IMR-90 (cell line): ENCODE measurements around the gene TIE1. TPM values are rescaled to one million over a fixed set of nuclear protein-coding genes. Genes with fewer than 3 reads are reported as not detected.

Experiments
- ATAC-seq: fragments of 200-7000 bp; cut with Tn5 transposase; 2 replicates; pipeline ENCODE4 v1.9.1; 2020; ENCODE audit warnings: low read depth, mild to moderate bottlenecking, moderate library complexity
- BruUV-seq: library from RNA; stranded (reverse); fragments of 400-500 nt; replicated peaks from 2 replicates; lab custom pipeline; 2021; lab: Mats Ljungman, UMichigan
- CTCF ChIA-PET: fragments of 300-600 bp; formaldehyde crosslinking; extraction: SDS; loops from one replicate; lab custom pipeline; 2021; ENCODE audit warnings: antibody characterized with exemption; lab: Yijun Ruan, JAX
- POLR2A ChIA-PET: fragments of 300-600 bp; sonication (Branson Sonifier 250); formaldehyde crosslinking; loops from one replicate; lab custom pipeline; 2022; ENCODE audit warnings: antibody characterized with exemption; ENCODE audit not compliant: unreplicated experiment; lab: Charles Lee
- DNase-seq: peaks from one replicate; pipeline ENCODE4 v3.0.0; 2013
- H2AFZ ChIP-seq: replicated peaks from 2 replicates; pipeline ENCODE3; 2013; ENCODE audit warnings: low read length, mild to moderate bottlenecking; ENCODE audit not compliant: poor library complexity
- H2AK5ac ChIP-seq: 2 replicates; pipeline ENCODE4 v1.6.1; 2013; ENCODE audit warnings: low read depth, low read length, inconsistent platforms
- H2AK9ac ChIP-seq: replicated peaks from 2 replicates; pipeline ENCODE3; 2013; ENCODE audit warnings: mild to moderate bottlenecking, low read depth, low read length, moderate library complexity; ENCODE audit not compliant: poor library complexity
- H2BK120ac ChIP-seq: 2 replicates; pipeline ENCODE4 v1.6.1; 2013; ENCODE audit warnings: low read depth, low read length, inconsistent platforms
- H2BK15ac ChIP-seq: 3 replicates; pipeline ENCODE4 v1.6.1; 2013; ENCODE audit warnings: low read depth, low read length, inconsistent platforms
- H2BK20ac ChIP-seq: 2 replicates; pipeline ENCODE4 v1.6.1; 2013; ENCODE audit warnings: low read depth, mild to moderate bottlenecking, inconsistent platforms, low read length, moderate library complexity
- H2BK5ac ChIP-seq: 2 replicates; pipeline ENCODE4 v1.6.1; 2013; ENCODE audit warnings: mild to moderate bottlenecking, low read depth, low read length, inconsistent platforms; ENCODE audit not compliant: poor library complexity, severe bottlenecking
- H3K14ac ChIP-seq: replicated peaks from 2 replicates; pipeline ENCODE4 v1.6.1; 2013; ENCODE audit warnings: low read depth, low read length, inconsistent platforms
- H3K18ac ChIP-seq: 2 replicates; pipeline ENCODE4 v1.6.1; 2013; ENCODE audit warnings: low read depth, low read length, control low read depth
- H3K23ac ChIP-seq: 2 replicates; pipeline ENCODE4 v1.6.1; 2013; ENCODE audit warnings: low read depth, low read length, inconsistent platforms
- H3K27ac ChIP-seq: 2 replicates; pipeline ENCODE4 v1.5.1; 2013; ENCODE audit warnings: mild to moderate bottlenecking, control low read depth, low read length; ENCODE audit not compliant: insufficient read depth
- H3K27me3 ChIP-seq: 2 replicates; pipeline ENCODE4 v1.6.1; 2013; ENCODE audit warnings: low read length; ENCODE audit not compliant: control insufficient read depth, insufficient read depth
- H3K36me3 ChIP-seq: 2 replicates; pipeline ENCODE4 v1.6.1; 2013; ENCODE audit warnings: low read length, mixed read lengths; ENCODE audit not compliant: control insufficient read depth, insufficient read depth
- H3K4ac ChIP-seq: 2 replicates; pipeline ENCODE4 v1.6.1; 2013; ENCODE audit warnings: low read depth, low read length, inconsistent platforms
- H3K4me1 ChIP-seq: 2 replicates; pipeline ENCODE4 v1.6.1; 2013; ENCODE audit warnings: low read length, mixed read lengths; ENCODE audit not compliant: control insufficient read depth, insufficient read depth
- H3K4me2 ChIP-seq: 2 replicates; pipeline ENCODE4 v1.6.1; 2013; ENCODE audit warnings: low read depth, mild to moderate bottlenecking, control low read depth, low read length, moderate library complexity
- H3K4me3 ChIP-seq: 2 replicates; pipeline ENCODE4 v1.5.1; 2013; ENCODE audit warnings: low read depth, mild to moderate bottlenecking, control low read depth, low read length, moderate library complexity; ENCODE audit not compliant: insufficient read depth
- H3K56ac ChIP-seq: 2 replicates; pipeline ENCODE4 v1.6.1; 2013; ENCODE audit warnings: low read length, inconsistent platforms; ENCODE audit not compliant: insufficient read depth; ENCODE audit errors: extremely low read depth
- H3K79me1 ChIP-seq, 2 experiments: 2 replicates each; pipeline ENCODE4 v1.6.1; 2013; ENCODE audit warnings: low read length in 2 of 2, inconsistent platforms in 1 of 2, low read depth in 1 of 2
- H3K9ac ChIP-seq: 2 replicates; pipeline ENCODE4 v1.6.1; 2013; ENCODE audit warnings: low read depth, low read length, control low read depth
- H3K9me1 ChIP-seq: 2 replicates; pipeline ENCODE4 v1.6.1; 2013; ENCODE audit warnings: low read length, inconsistent platforms; ENCODE audit not compliant: insufficient read depth
- H3K9me3 ChIP-seq: 2 replicates; pipeline ENCODE4 v1.6.1; 2013; ENCODE audit warnings: low read length; ENCODE audit not compliant: control insufficient read depth, insufficient read depth
- H4K20me1 ChIP-seq: 2 replicates; pipeline ENCODE4 v1.6.1; 2013; ENCODE audit warnings: low read length, inconsistent platforms; ENCODE audit not compliant: insufficient read depth
- H4K5ac ChIP-seq: 2 replicates; pipeline ENCODE4 v1.6.1; 2013; ENCODE audit warnings: mild to moderate bottlenecking, low read depth, low read length, control low read depth
- H4K8ac ChIP-seq, 2 experiments: 2 replicates each; pipeline ENCODE4 v1.6.1; 2013; ENCODE audit warnings: low read depth in 2 of 2, low read length in 2 of 2, control low read depth in 1 of 2, inconsistent platforms in 1 of 2
- H4K91ac ChIP-seq: 2 replicates; pipeline ENCODE4 v1.6.1; 2013; ENCODE audit warnings: low read depth, low read length, inconsistent platforms; ENCODE audit not compliant: insufficient read depth
- BHLHE40 ChIP-seq: fragments of 150-350 bp; IDR thresholded peaks from 2 replicates; pipeline ENCODE4 v1.6.1; 2016; ENCODE audit warnings: mild to moderate bottlenecking, low read depth, low read length
- CEBPB ChIP-seq: IDR thresholded peaks from 2 replicates; pipeline ENCODE4 v1.6.1; 2012; ENCODE audit warnings: low read depth, low read length, improper control_type of control experiment
- CHD1 ChIP-seq: IDR thresholded peaks from 2 replicates; pipeline ENCODE4 v1.6.1; 2012; ENCODE audit warnings: low read depth, low read length, improper control_type of control experiment
- ELK1 ChIP-seq: fragments of 150-350 bp; IDR thresholded peaks from 2 replicates; pipeline ENCODE4 v1.6.1; 2016; ENCODE audit warnings: low read depth, mild to moderate bottlenecking, low read length, moderate library complexity, borderline replicate concordance
- FOS ChIP-seq: fragments of 150-350 bp; IDR thresholded peaks from 2 replicates; pipeline ENCODE4 v1.6.1; 2016; ENCODE audit warnings: low read depth, low read length
- MAFK ChIP-seq: IDR thresholded peaks from 2 replicates; pipeline ENCODE4 v1.6.1; 2012; ENCODE audit warnings: low read depth, low read length, improper control_type of control experiment
- MAZ ChIP-seq: IDR thresholded peaks from 2 replicates; pipeline ENCODE4 v1.6.1; 2012; ENCODE audit warnings: low read depth, mild to moderate bottlenecking, low read length, improper control_type of control experiment, moderate library complexity, borderline replicate concordance
- MXI1 ChIP-seq: IDR thresholded peaks from 2 replicates; pipeline ENCODE4 v1.6.1; 2012; ENCODE audit warnings: low read depth, mild to moderate bottlenecking, low read length, moderate library complexity, borderline replicate concordance
- NFE2L2 ChIP-seq: fragments of 150-350 bp; IDR thresholded peaks from 2 replicates; pipeline ENCODE4 v1.6.1; 2016; ENCODE audit warnings: low read depth, mild to moderate bottlenecking, low read length
- POLR2A ChIP-seq: IDR thresholded peaks from 2 replicates; pipeline ENCODE4 v1.6.1; 2012; ENCODE audit warnings: mild to moderate bottlenecking, low read depth, low read length
- RAD21 ChIP-seq: IDR thresholded peaks from 2 replicates; pipeline ENCODE4 v1.6.1; 2012; ENCODE audit warnings: low read length, improper control_type of control experiment
- RCOR1 ChIP-seq: IDR thresholded peaks from 2 replicates; pipeline ENCODE4 v1.6.1; 2012; ENCODE audit warnings: mild to moderate bottlenecking, low read length, improper control_type of control experiment; ENCODE audit not compliant: insufficient replicate concordance
- RFX5 ChIP-seq: IDR thresholded peaks from 2 replicates; pipeline ENCODE4 v1.8.0; 2012; ENCODE audit warnings: low read depth, mild to moderate bottlenecking, low read length, moderate library complexity
- SMC3 ChIP-seq: fragments of 150-350 bp; IDR thresholded peaks from 2 replicates; pipeline ENCODE4 v1.6.1; 2016; ENCODE audit warnings: low read depth, mild to moderate bottlenecking, antibody characterized with exemption, low read length, moderate library complexity
- USF2 ChIP-seq: fragments of 150-350 bp; IDR thresholded peaks from 2 replicates; pipeline ENCODE4 v1.6.1; 2017; ENCODE audit warnings: mild to moderate bottlenecking, antibody characterized with exemption, low read length, low read depth
- WGBS, 2 experiments: methylation state at CpG; one replicate each; pipeline versions ENCODE4 v1.1.5 to v1.1.7; 2013; ENCODE audit warnings: missing lambda C conversion rate in 2 of 2; ENCODE audit not compliant: insufficient read length in 1 of 2; ENCODE audit errors: extremely low coverage in 2 of 2; 5-methylcytosine and 5-hydroxymethylcytosine counted together
- dilution Hi-C: fragments of 300-500 bp; cut with HindIII; formaldehyde crosslinking; loops from one replicate; pipeline ENCODE4 v1.14.3; 2018; ENCODE audit warnings: low sequenced_read_pairs; ENCODE audit not compliant: unreplicated experiment
- in situ Hi-C: fragments of 300-500 bp; cut with MboI; formaldehyde crosslinking; loops from 3 replicates; pipeline ENCODE4 v1.14.3; 2019; ENCODE audit warnings: low sequenced_read_pairs, inconsistent platforms, mixed read lengths
- intact Hi-C: fragments of 100-400 bp; cut with micrococcal nuclease; formaldehyde crosslinking; loops from 2 replicates; pipeline ENCODE4 v1.10.0; 2022
- polyA plus RNA-seq, 3 experiments: library from polyadenylated mRNA; depleted of rRNA; stranded (reverse); fragments of >200 nt; gene quantifications; 2 replicates each; pipeline ENCODE4 v1.2.3, GENCODE V29; 2012; ENCODE audit warnings: low replicate concordance in 1 of 3
- total RNA-seq: library from RNA; depleted of rRNA; stranded (reverse); fragments of >200 nt; gene quantifications from 2 replicates; pipeline ENCODE4 v1.2.3, GENCODE V29; 2012
- TF ChIP-seq, protein P1 (sequence below): conservative IDR thresholded peaks from 2 replicates; pipeline ENCODE4 v1.5.1; 2012; ENCODE audit warnings: mild to moderate bottlenecking, low read depth, low read length, improper control_type of control experiment

TIE1 gene
- total and polyA plus RNA-seq, 2 of the 4 experiments (the other 2 are of a cell fraction), result 2.3 to 7.5 TPM

DNA sequence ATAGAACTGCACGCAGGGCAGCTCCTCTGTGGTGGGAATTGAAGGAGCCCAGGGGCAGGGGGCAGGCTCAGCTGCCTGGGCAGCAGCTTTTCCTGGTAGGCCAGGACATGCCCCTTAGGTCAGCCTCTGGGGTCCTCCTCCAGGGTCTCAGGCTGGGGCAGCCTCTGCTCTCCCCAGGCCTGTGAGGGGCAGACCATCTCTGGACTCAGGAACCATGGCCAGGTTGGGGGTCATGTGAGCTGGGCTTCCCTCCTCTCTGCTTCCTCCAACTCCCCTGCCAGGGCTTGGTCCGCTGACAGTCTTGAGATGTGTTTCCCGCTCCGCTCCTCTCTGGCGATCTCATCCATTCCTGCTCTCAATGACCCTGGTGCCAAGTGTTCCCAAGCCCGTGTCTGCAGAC, 21.1 kb upstream of the TIE1 start:
- ATAC-seq (no peak), DNase-seq (no peak)
- no peak overlapping the region for H3K4ac ChIP-seq
- ChIA-PET POLR2A (no interaction called here), CTCF (interaction anchor here (1.1 kb wide), 1 partner anchor 15 kb away, joined by 3 read pairs; no protein-coding TSS in a partner anchor)
- H3K18ac ChIP-seq, result no peak overlapping the region
- intact Hi-C loops (no loop called here), in situ Hi-C loops (no loop called here), dilution Hi-C loops (no loop called here)
- BruUV-seq, result no TSS peak
- no peak overlapping the region for H2BK15ac ChIP-seq
- H3K79me1 ChIP-seq, result no peaks in the 10 kb centered on the region
- H2AK5ac ChIP-seq, result no peak overlapping the region
- no peak overlapping the region for H3K9ac ChIP-seq
- no peaks in the 10 kb centered on the region; the same call in 1 of the 2 replicates for H3K9me1 ChIP-seq
- H3K4me3 ChIP-seq, result no peak overlapping the region
- no peak overlapping the region for H4K5ac ChIP-seq
- no peak overlapping the region for H2BK120ac ChIP-seq
- H3K4me2 ChIP-seq, result no peak overlapping the region
- H3K23ac ChIP-seq, result no peak overlapping the region
- peaks cover 25% of the 10 kb centered on the region for H3K27me3 ChIP-seq
- H2BK5ac ChIP-seq, result no peak overlapping the region
- H3K14ac ChIP-seq, result no peak overlapping the region
- H3K9me3 ChIP-seq, result no peaks in the 10 kb centered on the region
- no peak overlapping the region for H4K91ac ChIP-seq
- H3K4me1 ChIP-seq, result no peaks in the 10 kb centered on the region
- WGBS, 2 experiments, result 82% methylated on average over 4 of the region's 6 CpGs; no CpG with 5 or more reads in 1 of the 2 experiments
- H3K27ac ChIP-seq, result no peak overlapping the region
- no peak overlapping the region for H4K8ac ChIP-seq
- H2BK20ac ChIP-seq, result no peak overlapping the region
- H2AK9ac ChIP-seq, result peak overlapping the region; percentile 39
- no peak for TF ChIP-seq ELK1
- TF ChIP-seq CHD1, result no peak
- no peak for TF ChIP-seq FOS
- TF ChIP-seq MAFK, result no peak
- TF ChIP-seq USF2, result no peak
- TF ChIP-seq RCOR1, result no peak
- TF ChIP-seq SMC3, result no peak
- TF ChIP-seq MAZ, result no peak
- TF ChIP-seq, protein P1, sequence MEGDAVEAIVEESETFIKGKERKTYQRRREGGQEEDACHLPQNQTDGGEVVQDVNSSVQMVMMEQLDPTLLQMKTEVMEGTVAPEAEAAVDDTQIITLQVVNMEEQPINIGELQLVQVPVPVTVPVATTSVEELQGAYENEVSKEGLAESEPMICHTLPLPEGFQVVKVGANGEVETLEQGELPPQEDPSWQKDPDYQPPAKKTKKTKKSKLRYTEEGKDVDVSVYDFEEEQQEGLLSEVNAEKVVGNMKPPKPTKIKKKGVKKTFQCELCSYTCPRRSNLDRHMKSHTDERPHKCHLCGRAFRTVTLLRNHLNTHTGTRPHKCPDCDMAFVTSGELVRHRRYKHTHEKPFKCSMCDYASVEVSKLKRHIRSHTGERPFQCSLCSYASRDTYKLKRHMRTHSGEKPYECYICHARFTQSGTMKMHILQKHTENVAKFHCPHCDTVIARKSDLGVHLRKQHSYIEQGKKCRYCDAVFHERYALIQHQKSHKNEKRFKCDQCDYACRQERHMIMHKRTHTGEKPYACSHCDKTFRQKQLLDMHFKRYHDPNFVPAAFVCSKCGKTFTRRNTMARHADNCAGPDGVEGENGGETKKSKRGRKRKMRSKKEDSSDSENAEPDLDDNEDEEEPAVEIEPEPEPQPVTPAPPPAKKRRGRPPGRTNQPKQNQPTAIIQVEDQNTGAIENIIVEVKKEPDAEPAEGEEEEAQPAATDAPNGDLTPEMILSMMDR, result no peak
- no peak for TF ChIP-seq RFX5
- no peak for TF ChIP-seq NFE2L2
- TF ChIP-seq CEBPB, result no peak
- TF ChIP-seq RAD21, result no peak
- TF ChIP-seq POLR2A, result no peak
- TF ChIP-seq MXI1, result no peak
- no peak for TF ChIP-seq BHLHE40
- no peak overlapping the region for H3K56ac ChIP-seq
- no peaks in the 10 kb centered on the region for H4K20me1 ChIP-seq
- no peaks in the 10 kb centered on the region for H3K36me3 ChIP-seq
- H2AFZ ChIP-seq, result no peak overlapping the region
